GM19193 (cell line): ENCODE results near the gene GNAO1.

Source experiments
- POLR2A ChIP-seq: IDR thresholded peaks from 4 replicates; pipeline ENCODE4 v1.6.1; 2011; ENCODE audit not compliant: insufficient read depth, insufficient read length; ENCODE audit errors: extremely low read depth

The GNAO1 gene

GRCh38 chr16:56244612-56245011 is 53.3 kb downstream of the GNAO1 start:
- no peak for TF ChIP-seq POLR2A

- no peak for TF ChIP-seq POLR2A
These were observed 53.9 kb downstream of the GNAO1 start for GRCh38 chr16:56245197-56245596.

GRCh38 chr16:56246051-56246817 is 54.9 kb downstream of the GNAO1 start:
- no peak for TF ChIP-seq POLR2A

- TF ChIP-seq POLR2A, result no peak
These were observed 55.7 kb downstream of the GNAO1 start for GRCh38 chr16:56247018-56247417.

GRCh38 chr16:56247808-56248207 is 56.5 kb downstream of the GNAO1 start:
- no peak for TF ChIP-seq POLR2A

GRCh38 chr16:56252835-56253234 is 61.5 kb downstream of the GNAO1 start:
- no peak for TF ChIP-seq POLR2A

- no peak for TF ChIP-seq POLR2A
These were observed 64.6 kb downstream of the GNAO1 start for GRCh38 chr16:56255904-56256303.

GRCh38 chr16:56257239-56257638 is 66.0 kb downstream of the GNAO1 start:
- no peak for TF ChIP-seq POLR2A

GRCh38 chr16:56257666-56258342 is 66.5 kb downstream of the GNAO1 start:
- no peak for TF ChIP-seq POLR2A

GRCh38 chr16:56258508-56259424 is 67.5 kb downstream of the GNAO1 start:
- TF ChIP-seq POLR2A, result no peak

GRCh38 chr16:56259425-56259779 is 68.1 kb downstream of the GNAO1 start:
- TF ChIP-seq POLR2A, result no peak

GRCh38 chr16:56260378-56261160 is 69.3 kb downstream of the GNAO1 start:
- TF ChIP-seq POLR2A, result no peak

- TF ChIP-seq POLR2A, result no peak
These were observed 70.4 kb downstream of the GNAO1 start for GRCh38 chr16:56261656-56262055.

- TF ChIP-seq POLR2A, result no peak
These were observed 70.9 kb downstream of the GNAO1 start for GRCh38 chr16:56262148-56262547.
